ENCODE results near the gene CD63.

DNA sequence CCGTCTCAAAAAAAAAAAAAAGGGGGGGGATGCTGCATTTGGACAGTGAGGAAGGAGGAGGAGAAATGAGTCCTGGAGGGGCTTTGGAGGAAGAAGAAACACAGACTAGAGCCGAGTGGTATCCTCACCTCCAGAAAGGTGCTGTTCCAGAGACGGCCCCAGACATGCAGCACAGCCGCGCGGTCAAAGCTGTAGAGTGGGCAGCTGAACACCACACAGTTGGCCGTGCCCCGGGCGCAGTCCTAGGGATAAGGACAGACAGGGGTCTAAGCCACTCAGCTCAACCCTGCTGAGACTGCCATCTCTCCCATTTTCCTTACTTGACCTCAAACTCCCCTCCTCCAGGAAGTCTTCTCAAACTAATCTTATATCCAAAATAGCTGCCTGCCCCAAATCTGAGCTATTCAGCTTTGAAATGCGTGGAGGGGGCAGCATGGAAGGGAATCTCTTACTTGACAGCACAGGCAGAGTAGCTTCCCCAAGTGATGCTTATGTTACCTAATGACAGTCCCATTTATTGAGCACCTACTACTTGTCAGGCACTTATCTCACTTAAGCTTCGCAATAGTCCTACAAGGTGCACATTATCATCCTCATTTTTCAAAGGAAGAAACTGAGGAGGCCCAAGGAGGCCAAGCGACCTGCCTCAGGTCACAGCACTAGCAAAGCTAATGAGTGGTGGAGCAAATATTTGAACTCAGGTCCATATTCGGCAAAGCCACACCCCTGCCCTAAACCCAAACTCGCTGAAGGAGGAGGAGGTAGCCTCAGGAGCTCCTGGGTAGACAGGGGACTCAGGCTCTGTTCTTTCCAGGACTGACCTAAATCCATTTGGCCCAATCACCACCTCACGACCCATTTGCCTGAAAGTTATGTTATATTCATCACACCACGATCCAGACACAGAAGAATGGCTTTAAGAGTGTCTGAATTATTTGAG lies 39.8 kb downstream of the CD63 start:
- TF ChIP-seq EZH2 (IDR thresholded peaks at IDR 0.05; ENCODE audit: low read length, missing control alignments) = no peak
- TF ChIP-seq, protein P1, sequence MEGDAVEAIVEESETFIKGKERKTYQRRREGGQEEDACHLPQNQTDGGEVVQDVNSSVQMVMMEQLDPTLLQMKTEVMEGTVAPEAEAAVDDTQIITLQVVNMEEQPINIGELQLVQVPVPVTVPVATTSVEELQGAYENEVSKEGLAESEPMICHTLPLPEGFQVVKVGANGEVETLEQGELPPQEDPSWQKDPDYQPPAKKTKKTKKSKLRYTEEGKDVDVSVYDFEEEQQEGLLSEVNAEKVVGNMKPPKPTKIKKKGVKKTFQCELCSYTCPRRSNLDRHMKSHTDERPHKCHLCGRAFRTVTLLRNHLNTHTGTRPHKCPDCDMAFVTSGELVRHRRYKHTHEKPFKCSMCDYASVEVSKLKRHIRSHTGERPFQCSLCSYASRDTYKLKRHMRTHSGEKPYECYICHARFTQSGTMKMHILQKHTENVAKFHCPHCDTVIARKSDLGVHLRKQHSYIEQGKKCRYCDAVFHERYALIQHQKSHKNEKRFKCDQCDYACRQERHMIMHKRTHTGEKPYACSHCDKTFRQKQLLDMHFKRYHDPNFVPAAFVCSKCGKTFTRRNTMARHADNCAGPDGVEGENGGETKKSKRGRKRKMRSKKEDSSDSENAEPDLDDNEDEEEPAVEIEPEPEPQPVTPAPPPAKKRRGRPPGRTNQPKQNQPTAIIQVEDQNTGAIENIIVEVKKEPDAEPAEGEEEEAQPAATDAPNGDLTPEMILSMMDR (conservative IDR thresholded peaks at IDR 0.05 in 1 of 2, IDR thresholded peaks at IDR 0.05 in 1 of 2; ENCODE audit: low read depth in 1 of 2, low read length in 2 of 2) = no peak
